RPMI8226 (cell line): Measurements from ENCODE around the gene FAAP100.

Source experiments
- DNase-seq: peaks from one replicate; pipeline ENCODE4 v3.0.0-alpha.2; 2015

The FAAP100 gene

DNA sequence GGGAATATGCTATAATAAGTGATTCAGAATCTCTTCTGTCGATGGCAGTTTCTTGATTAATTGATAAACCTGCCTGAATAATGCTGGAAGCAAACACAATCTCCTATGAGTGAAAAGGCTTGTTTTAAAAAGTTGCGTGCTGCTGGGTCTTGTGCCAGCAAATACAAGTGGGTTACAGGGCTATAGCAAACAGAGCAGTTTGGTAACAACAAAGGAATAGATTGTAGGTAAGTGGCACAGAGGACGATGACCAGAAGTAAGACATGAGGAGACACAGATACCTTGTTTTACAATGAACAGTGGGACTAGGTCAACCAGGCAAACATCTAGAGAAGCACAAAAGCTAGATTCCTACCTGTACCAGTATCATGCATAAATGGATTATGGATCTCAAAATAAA, 23.7 kb upstream of the FAAP100 start:
- DNase-seq = no peak

DNA sequence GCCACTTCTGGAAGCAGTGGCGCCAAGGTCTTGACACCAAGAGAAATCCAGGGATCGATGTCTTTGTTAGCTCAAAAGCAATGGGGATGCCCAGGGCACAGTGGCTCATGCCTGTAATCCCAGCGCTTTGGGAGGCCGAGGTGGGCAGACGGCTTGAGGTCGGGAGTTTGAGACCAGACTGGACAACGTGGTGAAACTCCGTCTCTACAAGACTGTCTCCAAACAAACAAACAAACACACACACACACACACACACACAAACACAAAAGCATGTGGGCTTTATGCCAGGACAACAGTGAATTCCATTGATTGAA, 22.4 kb upstream of the FAAP100 start:
- DNase-seq = no peak

DNA sequence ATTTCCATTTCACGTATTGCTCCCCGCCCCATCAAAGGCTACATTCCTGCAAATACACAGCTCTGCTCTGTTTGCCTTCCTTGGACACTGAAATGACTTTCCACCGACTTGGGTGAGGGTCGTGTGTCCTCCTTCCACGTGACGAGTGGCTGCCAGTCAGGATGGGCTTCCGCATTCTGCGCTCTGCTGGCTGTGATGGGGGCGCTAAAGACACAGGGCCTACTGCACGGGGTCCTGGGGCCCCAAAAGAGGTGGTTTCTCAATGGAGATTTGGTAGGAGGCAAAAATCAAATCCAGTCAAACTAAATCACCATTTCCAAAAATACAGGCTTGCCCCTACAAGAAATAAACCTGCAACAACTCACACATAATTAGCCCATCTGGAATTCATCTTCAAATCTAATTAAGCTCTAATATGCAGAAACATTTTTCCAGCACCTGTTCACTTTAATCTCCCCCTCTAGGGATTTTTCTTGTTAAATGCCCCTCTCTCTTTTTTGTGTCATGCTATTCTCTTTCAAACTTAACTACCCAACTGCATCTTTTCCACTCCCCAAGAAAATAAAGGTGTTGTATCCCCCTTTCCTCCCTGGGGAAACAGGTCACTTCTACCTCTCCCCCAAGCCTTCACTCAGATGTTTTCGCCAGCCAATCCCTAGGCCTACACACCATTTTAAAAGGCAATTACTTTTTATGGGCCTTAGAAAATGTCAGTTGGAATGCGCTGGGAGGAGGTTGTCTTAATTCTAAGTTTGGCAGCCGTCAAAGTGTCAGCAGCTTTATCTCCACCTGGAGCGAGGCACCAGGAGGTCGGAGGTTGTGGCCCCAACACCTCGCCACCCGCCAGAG, 21.9 kb upstream of the FAAP100 start:
- DNase-seq = no peak

DNA sequence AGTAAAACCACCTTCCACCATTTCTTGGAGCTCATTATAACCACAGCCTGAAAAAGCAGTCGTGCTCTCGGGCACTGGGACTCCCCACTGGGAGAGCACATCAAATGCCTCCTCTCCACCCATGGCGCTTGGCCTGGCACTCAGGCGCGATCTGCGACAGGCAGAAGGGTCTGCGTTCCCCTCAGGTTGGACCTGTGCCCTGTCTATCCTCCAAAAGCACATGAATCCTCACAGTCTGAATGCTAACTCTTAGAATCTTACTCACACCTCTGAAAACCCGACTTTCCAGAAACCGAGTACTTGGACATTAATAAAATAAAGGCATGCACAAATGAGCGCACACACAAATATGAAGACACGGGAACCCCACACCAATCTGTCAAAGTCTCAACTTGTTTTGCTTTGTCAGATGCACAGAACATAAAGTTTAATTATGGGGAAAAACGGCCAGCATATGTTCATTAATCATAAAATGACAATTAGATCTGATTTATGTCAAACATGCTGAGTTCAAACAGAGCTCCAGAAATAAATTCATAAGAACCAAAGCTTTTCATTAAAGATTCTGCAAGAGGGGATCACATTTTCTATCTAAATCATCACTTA, 20.5 kb upstream of the FAAP100 start:
- no peak for DNase-seq

DNA sequence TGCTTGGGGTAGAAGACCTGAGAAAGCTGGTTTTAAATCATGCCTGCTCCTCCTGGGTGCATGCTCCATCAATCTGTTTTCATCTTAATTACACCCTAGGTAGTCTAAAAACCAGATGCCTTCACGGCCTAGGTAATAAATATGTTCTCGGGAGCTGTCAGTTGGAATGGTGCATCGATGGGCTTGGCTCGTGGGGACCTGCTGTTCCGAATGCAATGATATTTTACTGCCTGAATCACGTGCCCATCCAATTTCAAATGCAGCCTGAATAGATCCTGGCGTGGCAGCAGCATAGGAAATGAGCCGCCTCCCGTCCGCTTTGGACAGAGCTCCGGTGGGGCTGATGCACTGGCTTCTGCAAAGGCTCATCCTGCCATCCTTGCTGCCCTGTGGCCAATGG, 18.8 kb upstream of the FAAP100 start:
- DNase-seq = no peak

DNA sequence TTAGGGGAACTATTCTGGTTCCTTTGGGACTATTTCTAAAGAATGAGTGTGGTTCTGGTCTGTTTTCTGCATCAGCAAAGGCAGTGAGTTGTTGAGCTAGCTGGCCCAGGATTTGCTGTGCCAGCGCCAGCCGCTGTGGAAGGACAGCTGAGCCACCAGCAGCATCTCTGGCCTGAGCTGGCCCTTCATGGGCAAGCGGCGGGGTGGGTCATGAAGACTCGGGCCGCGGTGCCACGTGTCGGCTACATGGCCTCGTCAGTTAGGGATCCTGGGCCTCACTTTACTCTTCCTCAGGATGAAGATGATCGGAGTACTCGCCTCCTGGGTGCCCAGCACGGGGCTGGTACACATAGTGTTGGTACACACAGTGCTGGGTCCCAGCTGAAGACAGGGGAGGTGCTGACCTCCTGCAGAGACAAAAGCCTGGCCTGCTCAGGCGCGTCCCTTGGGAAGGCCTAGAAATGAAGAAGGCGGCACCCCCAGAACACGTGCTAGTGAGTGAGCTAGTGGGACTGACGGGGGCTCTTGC, 17.9 kb upstream of the FAAP100 start:
- DNase-seq = no peak

DNA sequence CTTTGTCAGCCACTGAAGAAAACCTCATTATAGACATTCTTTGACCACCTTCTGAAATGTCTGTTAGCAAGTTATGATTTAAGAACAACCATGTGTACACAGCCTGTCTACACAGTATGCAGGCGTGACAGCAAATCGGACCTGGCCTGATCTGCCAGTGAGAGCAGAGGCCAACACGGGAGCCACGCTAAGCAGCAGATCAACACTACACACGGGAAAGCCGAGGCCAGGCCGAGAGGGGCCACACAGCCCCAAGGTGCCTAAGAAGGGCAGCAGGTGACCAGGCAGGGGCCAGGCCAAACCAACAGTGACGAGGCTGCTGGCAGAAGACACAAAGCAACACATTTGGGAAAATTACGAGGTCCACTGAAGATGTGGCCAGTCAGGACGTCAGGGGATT, 16.3 kb upstream of the FAAP100 start:
- DNase-seq = no peak

DNA sequence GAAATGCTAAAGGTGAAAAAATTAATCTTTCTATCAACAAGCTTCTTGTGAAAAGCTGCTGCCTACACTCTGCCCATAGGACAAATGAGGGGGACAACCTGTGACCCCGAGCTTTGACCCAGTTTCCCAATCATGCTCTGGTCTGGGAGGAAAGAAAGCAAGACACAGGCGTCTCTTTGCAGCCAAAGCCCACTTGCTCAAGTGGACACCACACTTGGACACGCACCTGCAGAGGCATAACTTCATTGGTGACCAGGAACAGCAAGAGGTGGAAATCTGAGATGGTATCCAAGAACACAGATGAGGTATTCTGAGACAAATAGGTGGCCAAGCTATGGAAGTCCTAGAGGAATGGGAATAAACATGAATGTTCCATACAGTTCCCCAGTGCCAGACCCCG, 15.0 kb upstream of the FAAP100 start:
- no peak for DNase-seq

DNA sequence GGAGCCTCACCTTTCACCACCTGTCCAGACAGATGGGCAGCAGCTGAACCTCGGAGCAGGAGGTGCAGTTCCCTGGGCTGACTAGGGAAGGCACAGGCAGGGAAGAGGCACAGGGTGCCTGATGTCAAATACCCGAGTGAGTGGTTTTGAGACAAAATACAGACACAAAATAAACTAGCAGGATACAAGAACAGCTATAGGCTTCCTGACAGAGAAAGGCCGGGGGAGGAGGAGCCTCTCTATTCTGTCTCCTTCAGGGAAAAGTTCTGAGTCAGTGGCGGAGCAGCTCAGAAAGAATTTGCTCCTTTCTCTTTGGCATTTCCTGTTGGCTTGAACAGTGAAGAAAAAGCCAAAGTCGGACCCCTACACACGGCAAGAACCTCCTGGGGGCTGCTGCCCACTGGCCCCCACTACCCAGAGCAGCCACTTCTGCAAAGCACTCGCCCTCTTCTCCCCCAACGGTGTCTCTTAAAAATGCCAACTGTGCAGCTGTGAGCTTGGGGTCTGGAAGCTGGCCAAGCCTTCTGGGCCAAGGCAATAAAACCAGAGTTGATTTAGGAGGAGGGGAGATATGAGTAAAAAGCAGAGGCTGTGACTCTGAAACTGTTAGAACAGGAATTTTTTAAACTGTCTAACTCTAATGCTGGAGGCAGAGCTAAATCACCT, 14.4 kb upstream of the FAAP100 start:
- peak; percentile 95 for DNase-seq

DNA sequence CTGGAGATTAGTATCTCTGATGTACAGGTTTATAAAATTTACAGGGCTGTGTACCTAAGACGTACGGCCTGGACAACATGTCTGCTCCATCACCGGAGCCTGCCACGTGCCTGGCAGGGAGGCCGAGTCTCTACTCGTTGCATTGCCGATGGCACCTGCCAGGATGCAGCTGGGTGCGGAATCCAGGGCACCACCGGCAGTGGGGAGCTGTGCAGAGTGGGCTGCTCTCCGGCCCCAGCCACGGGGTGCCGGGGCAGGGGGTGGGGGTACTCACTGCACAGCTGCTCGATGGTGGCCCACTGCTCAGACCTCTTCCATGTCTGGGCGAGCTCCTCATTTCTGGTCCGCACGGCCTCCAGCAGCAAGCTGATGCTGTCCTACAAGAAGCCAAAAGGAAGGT, 13.1 kb upstream of the FAAP100 start:
- no peak for DNase-seq

DNA sequence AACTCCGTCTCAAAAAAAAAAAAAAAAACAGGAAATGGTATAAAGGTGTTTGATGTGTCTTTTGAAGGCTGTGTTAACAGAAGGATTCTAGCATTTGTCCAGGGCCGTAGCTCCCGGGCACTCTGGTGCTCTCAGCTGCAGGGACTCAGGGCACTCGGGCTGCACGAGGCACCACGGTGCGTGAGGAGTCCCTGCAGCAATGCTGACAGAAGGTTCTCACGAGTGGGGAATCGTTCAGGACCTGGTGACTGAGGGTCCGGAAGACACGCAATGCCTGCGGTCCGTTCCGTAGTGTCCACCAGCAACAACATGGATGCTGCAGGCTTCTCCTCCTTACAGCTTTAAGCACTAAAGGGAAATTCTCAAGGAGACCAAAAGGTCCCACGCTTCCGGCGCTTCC, 12.6 kb upstream of the FAAP100 start:
- DNase-seq = no peak

DNA sequence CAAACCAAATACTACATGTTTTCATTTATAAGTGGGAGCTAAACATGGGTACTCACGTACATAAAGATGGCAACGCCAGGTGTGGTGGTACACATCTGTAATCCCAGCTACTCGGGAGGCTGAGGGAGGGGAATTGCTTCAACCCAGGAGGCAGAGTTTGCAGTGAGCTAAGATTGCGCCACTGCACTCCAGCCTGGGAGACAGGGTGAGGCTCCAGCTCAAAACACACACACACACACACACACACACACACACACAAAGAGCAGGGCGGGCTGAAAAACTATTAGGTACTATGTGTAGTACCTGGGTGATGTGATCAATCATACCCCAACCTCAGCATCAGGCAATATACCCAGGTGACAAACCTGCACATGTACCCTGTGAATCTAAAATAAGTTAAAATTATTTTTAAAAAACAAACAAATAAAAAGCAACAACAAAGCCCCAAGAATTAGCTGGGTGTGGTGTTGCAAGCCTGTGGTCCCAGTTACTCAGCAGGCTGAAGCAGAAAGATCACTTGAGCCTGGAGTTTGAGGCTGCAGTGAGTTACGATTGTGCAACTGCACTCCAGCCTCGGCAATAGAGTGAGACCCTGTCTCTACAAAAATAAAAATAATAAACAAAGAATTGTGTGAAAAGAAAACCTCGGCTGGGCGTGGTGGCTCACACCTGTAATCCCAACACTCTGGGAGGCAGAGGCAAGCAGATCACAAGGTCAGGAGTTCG, 11.9 kb upstream of the FAAP100 start:
- DNase-seq = no peak

DNA sequence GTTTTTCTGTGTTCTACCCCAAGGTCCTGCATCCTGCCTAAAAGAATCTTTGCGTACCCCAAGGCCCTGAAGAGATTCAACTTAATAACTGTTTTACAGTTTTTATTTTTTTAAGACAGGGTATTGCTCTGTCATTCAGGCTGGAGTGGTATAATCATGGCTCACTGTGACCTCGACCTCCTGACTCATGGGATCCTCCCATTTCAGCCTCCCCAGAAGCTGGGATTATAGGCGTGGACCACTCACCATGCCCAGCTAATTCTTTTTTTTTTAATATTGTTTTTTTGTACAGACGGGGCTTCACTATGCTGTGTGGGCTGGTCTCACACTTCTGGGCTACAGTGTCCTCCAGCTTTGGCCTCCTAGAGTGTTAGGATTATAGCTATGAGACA, 9.3 kb upstream of the FAAP100 start:
- no peak for DNase-seq

DNA sequence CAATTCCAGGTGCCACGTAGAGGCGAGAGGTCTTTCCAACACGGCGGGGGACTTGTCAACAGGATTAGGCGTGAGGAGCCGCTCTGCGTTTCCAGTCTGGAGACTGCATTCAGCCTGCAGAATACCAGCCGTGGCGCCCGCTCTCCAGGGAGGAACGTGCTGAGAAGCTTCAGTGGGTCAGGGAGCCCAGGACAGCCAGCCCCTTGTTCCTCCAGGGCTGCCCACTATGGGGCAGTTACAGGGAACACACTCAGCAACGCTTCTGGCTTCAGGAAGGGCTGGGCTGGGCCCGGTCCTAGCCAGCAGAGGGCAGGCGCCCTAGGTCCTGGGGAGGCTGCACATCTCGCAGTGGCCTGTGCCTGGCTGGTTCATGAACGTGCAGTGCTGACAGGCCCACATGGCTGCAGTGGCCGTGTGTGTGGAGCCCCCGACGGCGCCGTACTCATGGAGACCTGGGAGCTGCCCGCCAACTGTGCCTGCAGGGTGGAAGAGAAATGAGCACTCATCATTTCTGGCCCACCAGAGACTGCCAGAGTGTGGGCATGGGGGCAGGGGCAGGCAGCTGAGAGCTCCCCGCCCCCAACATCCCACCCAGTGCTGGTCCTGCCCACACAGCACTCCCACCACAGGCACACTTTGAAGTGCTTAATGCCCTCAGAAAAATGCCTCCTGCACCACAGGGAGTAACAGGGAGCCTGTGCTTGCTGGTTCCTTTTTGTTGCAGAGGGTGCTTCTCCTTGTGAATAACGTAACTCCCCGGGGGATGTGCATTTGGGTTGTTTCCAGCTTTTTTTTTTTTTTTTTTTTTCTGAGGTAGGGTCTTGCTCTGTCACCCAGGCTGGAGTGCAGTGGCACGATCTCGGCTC, 7.0 kb upstream of the FAAP100 start:
- DNase-seq = no peak

DNA sequence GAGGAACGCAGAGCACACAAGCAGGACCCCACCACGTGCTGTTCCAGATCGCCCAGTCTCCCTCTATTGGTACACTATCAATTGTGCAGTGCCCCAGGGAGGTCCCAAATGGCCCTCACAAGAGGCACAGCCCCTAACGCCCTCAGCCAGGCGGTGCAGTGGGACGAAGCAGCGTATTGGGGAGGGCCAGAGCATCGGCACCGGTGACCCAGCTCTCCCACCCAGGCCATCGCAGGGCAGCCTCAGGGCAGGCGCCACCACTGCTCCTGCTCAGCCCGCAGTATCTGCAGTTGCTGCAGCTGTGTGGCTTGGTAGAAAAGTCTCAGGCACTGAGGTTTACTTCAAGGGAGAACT, 5.9 kb upstream of the FAAP100 start:
- no peak for DNase-seq

DNA sequence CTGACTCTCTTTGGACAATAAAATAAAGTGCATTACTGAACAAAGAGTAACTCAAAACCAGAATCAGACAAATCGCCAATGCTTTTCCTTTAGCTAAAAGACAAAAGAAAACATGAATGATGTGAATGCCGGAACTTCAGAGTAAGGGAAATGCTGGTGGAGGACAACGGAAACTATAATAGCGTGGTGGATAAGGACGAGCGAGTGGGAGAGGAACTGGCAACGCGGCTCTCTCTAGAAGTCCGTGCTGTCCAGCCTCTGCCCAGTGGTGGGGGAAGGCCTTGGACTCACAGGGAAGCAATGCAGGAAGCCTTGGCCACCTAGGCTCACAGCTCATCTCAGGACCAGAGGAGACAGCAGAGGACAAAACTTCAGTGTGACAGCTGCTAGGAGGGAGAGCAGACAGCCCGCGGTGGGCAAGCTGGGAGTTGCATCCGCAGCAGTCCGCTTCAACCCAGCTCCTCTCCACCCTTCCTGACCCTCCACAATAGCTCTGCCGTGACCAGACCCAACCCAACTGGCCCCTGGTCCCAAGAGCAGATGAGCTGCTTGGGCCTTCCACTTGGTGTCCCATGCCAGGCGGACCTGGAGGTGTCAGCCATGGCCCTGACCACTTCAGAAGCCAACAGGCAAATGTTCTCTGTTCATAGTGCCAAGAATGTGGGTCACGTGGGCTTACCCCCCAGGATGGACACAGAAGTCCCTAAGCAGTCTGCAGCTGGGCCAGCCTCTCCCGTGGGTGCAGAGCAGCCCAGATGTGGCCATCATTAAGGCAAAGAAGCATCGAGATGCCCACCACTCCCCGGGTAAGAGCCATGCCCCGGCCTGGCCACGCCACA, 5.3 kb upstream of the FAAP100 start:
- DNase-seq = no peak

DNA sequence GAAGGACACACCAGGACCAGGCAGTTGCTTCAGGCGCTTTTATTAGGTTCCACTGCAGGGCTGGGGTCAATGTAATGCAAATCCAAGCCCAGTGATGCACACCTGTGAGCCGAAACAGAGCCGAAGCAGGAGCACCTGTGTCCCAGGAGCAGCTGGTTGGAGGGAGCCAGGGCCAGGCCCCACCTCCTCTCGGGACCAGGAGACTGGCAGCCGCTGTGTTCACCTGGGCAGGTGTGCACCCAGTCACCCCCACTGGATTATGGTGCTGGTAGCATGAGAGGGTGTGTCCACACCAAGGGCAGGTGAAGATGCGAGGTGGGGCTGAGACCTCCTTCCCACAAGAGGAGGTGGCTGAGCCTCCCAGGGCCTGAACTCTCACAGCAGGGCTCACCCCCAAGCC, 4.7 kb upstream of the FAAP100 start:
- DNase-seq = no peak

DNA sequence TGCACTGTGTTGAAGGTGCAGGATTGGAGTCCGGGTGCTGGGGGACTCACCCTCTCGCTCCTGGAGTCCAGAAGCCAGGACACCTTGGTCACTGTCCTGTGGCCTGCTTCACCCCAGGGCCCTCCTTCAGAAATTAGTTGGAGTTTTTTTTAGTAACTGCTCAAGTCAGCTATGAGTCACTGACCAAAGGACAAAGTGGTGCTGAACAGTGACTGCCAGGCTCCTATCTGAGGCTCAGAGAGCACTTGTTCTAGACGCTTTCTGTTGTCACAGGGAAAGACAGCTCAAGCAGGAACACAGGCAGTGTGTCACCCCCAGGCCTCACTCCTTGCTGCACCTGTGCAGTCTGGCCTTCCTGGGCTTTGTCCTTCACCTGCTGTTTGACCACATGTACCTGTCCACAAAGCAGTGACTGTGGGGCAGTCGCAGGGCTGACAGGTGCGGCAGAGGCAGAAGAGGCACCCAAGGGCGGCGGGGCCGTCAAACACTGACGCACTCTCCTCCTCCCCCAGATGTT, 4.1 kb upstream of the FAAP100 start:
- DNase-seq = no peak

DNA sequence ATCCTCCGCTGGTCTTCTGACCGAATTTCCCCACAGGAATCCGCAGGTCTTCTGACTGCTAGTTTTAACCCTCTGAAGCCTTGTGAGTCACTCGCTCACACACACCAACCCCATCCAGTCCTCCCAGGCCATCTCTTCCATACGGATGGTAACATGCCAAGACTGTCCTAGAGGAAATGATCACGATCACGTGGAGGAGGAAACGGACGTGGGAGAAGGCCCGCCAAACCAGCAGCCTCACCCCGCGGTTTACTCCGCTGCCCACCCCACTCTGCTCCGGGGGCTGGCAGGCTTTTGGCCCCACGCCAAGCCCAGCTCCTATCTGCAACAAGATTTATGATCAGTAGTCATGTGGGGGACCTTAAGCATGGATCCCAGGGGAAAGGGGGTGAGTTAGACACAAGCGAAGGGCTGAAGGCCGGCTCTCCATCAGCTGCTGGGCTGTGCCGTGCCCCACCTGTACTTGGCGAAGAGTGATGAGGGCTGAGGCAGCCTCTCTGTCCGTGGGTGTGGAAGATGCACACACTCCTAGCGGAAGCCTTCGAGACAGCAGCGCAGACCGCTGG, 1.5 kb upstream of the FAAP100 start:
- no peak for DNase-seq

DNA sequence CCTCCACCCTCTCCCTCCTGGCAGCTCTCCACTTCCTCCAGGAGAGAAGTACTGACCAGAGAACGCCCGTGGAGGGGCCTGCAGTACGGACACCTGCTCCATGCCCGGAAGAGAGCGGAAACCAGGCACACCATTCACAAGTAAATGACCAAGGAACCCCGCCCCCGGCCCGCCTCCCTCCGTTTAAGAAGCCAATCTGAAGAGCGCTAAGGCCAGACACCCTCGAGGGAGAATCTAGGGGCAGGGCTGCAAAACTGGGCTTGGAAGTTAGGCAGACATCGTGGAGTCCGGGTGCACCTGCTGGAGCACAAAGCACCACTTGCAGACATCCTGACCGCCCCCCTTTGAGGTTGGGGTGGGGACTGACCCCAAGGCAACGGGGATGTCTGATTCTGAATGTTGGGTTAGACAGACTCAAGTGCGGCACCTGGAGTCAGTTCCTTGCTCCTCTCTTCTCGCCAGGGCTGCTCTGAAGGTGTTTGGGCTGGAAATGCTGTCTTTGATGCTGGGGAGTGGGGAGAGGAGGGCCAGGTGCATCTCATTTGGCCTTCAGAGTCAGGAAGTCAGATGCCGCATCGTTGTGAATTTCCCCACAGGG, 964 bp upstream of the FAAP100 start:
- peak; percentile 92 for DNase-seq
